SK-N-SH treated with all-trans-retinoic acid at 6 μM for 48 hours (cell line): ENCODE measurements around the gene SP140.

Experiments used
- ATAC-seq: fragments of 200-7000 bp; cut with Tn5 transposase; 3 replicates; pipeline ENCODE4 v1.9.1; 2020; ENCODE audit warnings: mild to moderate bottlenecking, moderate library complexity
- ARNTL ChIP-seq: fragments of 450-650 bp; formaldehyde crosslinking; IDR thresholded peaks from 2 replicates; pipeline ENCODE4 v1.5.0; 2020; ENCODE audit warnings: low read depth, mild to moderate bottlenecking, moderate library complexity, borderline replicate concordance
- BACH2 ChIP-seq: fragments of 250-450 bp; sonication (Bioruptor Pico); IDR thresholded peaks from 2 replicates; pipeline ENCODE4 v1.9.0; 2021; ENCODE audit warnings: mild to moderate bottlenecking, borderline replicate concordance
- CSDC2 ChIP-seq: fragments of 250-450 bp; sonication (Bioruptor Pico); IDR thresholded peaks from 2 replicates; pipeline ENCODE4 v1.5.0; 2020; ENCODE audit warnings: mild to moderate bottlenecking, moderate library complexity
- ESRRG ChIP-seq: fragments of 250-450 bp; sonication (Bioruptor Pico); IDR thresholded peaks from 2 replicates; pipeline ENCODE4 v1.6.1; 2021; ENCODE audit warnings: mild to moderate bottlenecking
- GLIS3 ChIP-seq: fragments of 250-450 bp; sonication (Bioruptor Pico); IDR thresholded peaks from 2 replicates; pipeline ENCODE4 v1.5.0; 2020; ENCODE audit warnings: mild to moderate bottlenecking, moderate library complexity
- ISL1 ChIP-seq: fragments of 250-450 bp; sonication (Bioruptor Pico); IDR thresholded peaks from 2 replicates; pipeline ENCODE4 v2.1.2; 2022; ENCODE audit warnings: mild to moderate bottlenecking, moderate library complexity
- OSR1 ChIP-seq: fragments of 250-450 bp; sonication (Bioruptor Pico); IDR thresholded peaks from 2 replicates; pipeline ENCODE4 v1.8.0; 2022; ENCODE audit warnings: moderate library complexity, mild to moderate bottlenecking, inconsistent platforms
- PATZ1 ChIP-seq: fragments of 250-450 bp; sonication (Bioruptor Pico); IDR thresholded peaks from 2 replicates; pipeline ENCODE4 v1.8.0; 2020; ENCODE audit warnings: mild to moderate bottlenecking, moderate library complexity, borderline replicate concordance
- PPARA ChIP-seq: fragments of 250-450 bp; sonication (Bioruptor Pico); IDR thresholded peaks from 2 replicates; pipeline ENCODE4 v1.5.0; 2020; ENCODE audit warnings: mild to moderate bottlenecking, borderline replicate concordance
- RARB ChIP-seq: fragments of 250-450 bp; sonication (Bioruptor Pico); IDR thresholded peaks from 2 replicates; pipeline ENCODE4 v1.8.0; 2021; ENCODE audit warnings: mild to moderate bottlenecking, moderate library complexity
- SNAI2 ChIP-seq: fragments of 250-450 bp; sonication (Bioruptor Pico); IDR thresholded peaks from 2 replicates; pipeline ENCODE4 v1.5.0; 2020; ENCODE audit warnings: mild to moderate bottlenecking, moderate library complexity
- TOX ChIP-seq: fragments of 250-450 bp; sonication (Bioruptor Pico); IDR thresholded peaks from 2 replicates; pipeline ENCODE4 v1.8.0; 2021; ENCODE audit warnings: mild to moderate bottlenecking, moderate library complexity, borderline replicate concordance
- TSHZ2 ChIP-seq: fragments of 250-450 bp; sonication (Bioruptor Pico); IDR thresholded peaks from 2 replicates; pipeline ENCODE4 v1.5.0; 2020; ENCODE audit warnings: mild to moderate bottlenecking, moderate library complexity
- ZC3H10 ChIP-seq: fragments of 250-450 bp; sonication (Bioruptor Pico); IDR thresholded peaks from 2 replicates; pipeline ENCODE4 v1.5.1; 2021; ENCODE audit warnings: mild to moderate bottlenecking, moderate library complexity
- ZFP3 ChIP-seq: fragments of 250-450 bp; sonication (Bioruptor Pico); IDR thresholded peaks from 2 replicates; pipeline ENCODE4 v1.5.0; 2020; ENCODE audit warnings: mild to moderate bottlenecking, moderate library complexity
- ZFP30 ChIP-seq: fragments of 450-650 bp; formaldehyde crosslinking; IDR thresholded peaks from 2 replicates; pipeline ENCODE4 v1.5.0; 2022; ENCODE audit warnings: mild to moderate bottlenecking, moderate library complexity
- ZNF565 ChIP-seq: fragments of 450-650 bp; formaldehyde crosslinking; conservative IDR thresholded peaks from 2 replicates; pipeline ENCODE4 v1.5.0; 2020; ENCODE audit warnings: low read depth, mild to moderate bottlenecking, moderate library complexity
- ZNF70 ChIP-seq: fragments of 450-650 bp; formaldehyde crosslinking; IDR thresholded peaks from 2 replicates; pipeline ENCODE4 v1.5.0; 2020; ENCODE audit warnings: mild to moderate bottlenecking, moderate library complexity
- ZNF8 ChIP-seq: fragments of 450-650 bp; formaldehyde crosslinking; IDR thresholded peaks from 2 replicates; pipeline ENCODE4 v1.5.0; 2020; ENCODE audit warnings: mild to moderate bottlenecking, moderate library complexity
- TF ChIP-seq, protein P1 (sequence below): fragments of 250-450 bp; sonication (Bioruptor Pico); IDR thresholded peaks from 2 replicates; pipeline ENCODE4 v1.8.0; 2021; ENCODE audit warnings: low read depth, mild to moderate bottlenecking, moderate library complexity, borderline replicate concordance
- TF ChIP-seq, protein P2 (sequence below): fragments of 250-450 bp; sonication (Bioruptor Pico); IDR thresholded peaks from 2 replicates; pipeline ENCODE4 v1.5.1; 2020; ENCODE audit warnings: low read depth, mild to moderate bottlenecking, moderate library complexity
- TF ChIP-seq, protein P3 (sequence below): fragments of 250-450 bp; sonication (Bioruptor Pico); IDR thresholded peaks from 2 replicates; pipeline ENCODE4 v1.5.1; 2021; ENCODE audit warnings: mild to moderate bottlenecking, moderate library complexity

SP140 gene

DNA sequence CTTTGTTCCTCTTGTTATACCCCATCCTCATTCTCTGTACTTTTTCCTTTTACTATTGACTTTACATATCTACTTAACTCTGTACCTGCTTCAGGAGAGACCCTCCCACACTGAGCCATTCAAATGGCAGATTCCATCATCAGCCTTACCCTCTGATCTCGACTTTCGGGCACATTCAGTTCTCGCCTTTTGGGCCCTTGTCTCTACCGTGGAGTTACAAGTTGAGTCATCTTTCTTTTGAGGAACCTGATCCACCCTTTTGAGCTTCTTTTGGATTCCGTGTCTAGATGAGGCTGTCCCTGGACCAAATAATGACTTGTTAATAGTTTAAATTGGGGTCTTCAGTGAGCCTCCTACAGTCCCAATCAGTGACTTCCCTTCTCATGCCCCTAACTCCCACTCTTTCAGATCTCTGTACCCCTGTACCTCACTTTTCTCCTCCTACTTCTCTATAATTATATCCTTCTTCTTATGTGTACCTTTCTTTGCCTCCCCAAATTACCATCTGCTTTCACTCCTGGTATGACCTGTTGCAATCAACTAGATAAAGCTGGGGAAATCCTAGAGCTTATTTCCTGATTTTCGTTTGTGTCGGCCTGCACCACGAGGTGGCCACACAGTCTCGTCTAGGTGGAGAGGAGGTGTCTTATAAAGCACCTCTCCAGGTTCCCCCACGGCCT, 23.0 kb upstream of the SP140 start (continued):
- no peak for TF ChIP-seq ZC3H10 (CRISPR knock-in tag)
- no peak for TF ChIP-seq CSDC2
- TF ChIP-seq OSR1 (CRISPR knock-in tag), result no peak

DNA sequence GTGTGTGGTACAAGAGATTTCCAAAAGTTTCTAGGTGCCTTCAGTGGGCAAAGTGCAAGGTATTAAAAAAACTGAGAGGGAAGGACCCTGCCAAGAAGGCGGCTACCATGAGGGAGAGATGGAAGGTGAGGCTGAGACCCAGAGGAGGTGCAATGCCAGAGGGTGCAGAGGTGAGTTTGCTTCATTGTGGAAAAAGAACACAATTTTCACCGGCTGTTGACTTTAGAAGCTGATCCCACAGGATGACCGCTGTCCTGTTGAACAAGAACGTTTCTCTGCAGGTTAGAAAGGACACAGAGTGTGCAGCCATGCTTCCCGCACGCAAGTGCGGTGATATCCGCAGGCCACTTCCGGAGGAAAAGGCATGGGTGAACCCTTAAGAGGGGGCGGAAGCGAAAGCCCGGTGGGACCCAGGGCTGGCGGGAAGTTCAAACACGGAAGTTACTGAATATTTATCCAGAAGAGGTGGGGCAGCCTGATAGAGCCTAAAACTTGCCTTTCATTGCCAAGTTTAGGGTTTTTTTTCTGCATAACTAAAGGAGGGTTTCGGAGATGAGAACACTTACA, 22.3 kb upstream of the SP140 start:
- TF ChIP-seq ARNTL (CRISPR knock-in tag) (no peak), ZNF565 (CRISPR knock-in tag) (no peak), ZFP30 (CRISPR knock-in tag) (no peak), ISL1 (no peak), TOX (no peak)
- no peak for ATAC-seq

- no peak for TF ChIP-seq OSR1 (CRISPR knock-in tag)
- TF ChIP-seq, protein P1, sequence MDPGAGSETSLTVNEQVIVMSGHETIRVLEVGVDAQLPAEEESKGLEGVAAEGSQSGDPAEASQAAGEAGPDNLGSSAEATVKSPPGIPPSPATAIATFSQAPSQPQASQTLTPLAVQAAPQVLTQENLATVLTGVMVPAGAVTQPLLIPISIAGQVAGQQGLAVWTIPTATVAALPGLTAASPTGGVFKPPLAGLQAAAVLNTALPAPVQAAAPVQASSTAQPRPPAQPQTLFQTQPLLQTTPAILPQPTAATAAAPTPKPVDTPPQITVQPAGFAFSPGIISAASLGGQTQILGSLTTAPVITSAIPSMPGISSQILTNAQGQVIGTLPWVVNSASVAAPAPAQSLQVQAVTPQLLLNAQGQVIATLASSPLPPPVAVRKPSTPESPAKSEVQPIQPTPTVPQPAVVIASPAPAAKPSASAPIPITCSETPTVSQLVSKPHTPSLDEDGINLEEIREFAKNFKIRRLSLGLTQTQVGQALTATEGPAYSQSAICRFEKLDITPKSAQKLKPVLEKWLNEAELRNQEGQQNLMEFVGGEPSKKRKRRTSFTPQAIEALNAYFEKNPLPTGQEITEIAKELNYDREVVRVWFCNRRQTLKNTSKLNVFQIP (CRISPR knock-in tag), result no peak
- TF ChIP-seq, all 23 proteins: peak for 0
- no peak for ATAC-seq
These were observed 20.5 kb upstream of the SP140 start for GRCh38 chr2:230205034-230205433.

DNA sequence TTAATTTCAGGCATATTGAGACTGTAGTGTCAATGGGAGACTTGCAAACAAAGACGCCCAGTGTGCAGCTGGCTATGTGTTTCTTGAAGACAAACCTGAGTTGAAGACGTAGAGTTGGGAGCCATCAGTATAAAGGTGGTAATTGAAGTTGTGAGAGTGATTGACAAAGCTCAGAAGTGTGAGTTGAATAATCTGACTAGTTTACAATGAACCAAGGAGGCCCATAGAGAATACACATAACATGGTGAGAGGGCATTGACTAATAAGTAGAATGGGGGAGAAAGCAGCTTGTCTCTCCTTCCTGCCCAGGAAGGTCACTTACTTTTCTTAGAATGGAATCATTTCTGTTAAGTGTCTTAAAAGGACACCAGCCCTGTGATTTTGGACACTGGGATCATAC, 19.8 kb upstream of the SP140 start:
- no peak for ATAC-seq
- TF ChIP-seq PPARA (CRISPR knock-in tag) (no peak), ZNF70 (CRISPR knock-in tag) (no peak), CSDC2 (no peak), OSR1 (CRISPR knock-in tag) (no peak), RARB (CRISPR knock-in tag) (no peak), TSHZ2 (CRISPR knock-in tag) (no peak), ZFP30 (CRISPR knock-in tag) (no peak), ZFP3 (CRISPR knock-in tag) (no peak), ZNF8 (CRISPR knock-in tag) (no peak), PATZ1 (CRISPR knock-in tag) (no peak), TOX (no peak), ESRRG (CRISPR knock-in tag) (no peak), GLIS3 (no peak), ZNF565 (CRISPR knock-in tag) (no peak), BACH2 (CRISPR knock-in tag) (no peak), ARNTL (CRISPR knock-in tag) (no peak), SNAI2 (CRISPR knock-in tag) (no peak)
- TF ChIP-seq, protein P2, sequence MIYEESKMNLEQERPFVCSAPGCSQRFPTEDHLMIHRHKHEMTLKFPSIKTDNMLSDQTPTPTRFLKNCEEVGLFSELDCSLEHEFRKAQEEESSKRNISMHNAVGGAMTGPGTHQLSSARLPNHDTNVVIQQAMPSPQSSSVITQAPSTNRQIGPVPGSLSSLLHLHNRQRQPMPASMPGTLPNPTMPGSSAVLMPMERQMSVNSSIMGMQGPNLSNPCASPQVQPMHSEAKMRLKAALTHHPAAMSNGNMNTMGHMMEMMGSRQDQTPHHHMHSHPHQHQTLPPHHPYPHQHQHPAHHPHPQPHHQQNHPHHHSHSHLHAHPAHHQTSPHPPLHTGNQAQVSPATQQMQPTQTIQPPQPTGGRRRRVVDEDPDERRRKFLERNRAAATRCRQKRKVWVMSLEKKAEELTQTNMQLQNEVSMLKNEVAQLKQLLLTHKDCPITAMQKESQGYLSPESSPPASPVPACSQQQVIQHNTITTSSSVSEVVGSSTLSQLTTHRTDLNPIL (CRISPR knock-in tag), result no peak
- TF ChIP-seq, protein P3, sequence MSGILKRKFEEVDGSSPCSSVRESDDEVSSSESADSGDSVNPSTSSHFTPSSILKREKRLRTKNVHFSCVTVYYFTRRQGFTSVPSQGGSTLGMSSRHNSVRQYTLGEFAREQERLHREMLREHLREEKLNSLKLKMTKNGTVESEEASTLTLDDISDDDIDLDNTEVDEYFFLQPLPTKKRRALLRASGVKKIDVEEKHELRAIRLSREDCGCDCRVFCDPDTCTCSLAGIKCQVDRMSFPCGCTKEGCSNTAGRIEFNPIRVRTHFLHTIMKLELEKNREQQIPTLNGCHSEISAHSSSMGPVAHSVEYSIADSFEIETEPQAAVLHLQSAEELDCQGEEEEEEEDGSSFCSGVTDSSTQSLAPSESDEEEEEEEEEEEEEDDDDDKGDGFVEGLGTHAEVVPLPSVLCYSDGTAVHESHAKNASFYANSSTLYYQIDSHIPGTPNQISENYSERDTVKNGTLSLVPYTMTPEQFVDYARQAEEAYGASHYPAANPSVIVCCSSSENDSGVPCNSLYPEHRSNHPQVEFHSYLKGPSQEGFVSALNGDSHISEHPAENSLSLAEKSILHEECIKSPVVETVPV (CRISPR knock-in tag), result no peak
